ENCODE results near the gene BICDL2. TPM values are rescaled to one million over a fixed set of nuclear protein-coding genes. Genes with fewer than 3 reads are reported as not detected.

BICDL2 gene
- total and polyA plus RNA-seq, 2 of the 8 experiments (the other 6 are each of a cell fraction or from before 2014, with no cell fraction given) = 7.3 to 15.9 TPM

DNA sequence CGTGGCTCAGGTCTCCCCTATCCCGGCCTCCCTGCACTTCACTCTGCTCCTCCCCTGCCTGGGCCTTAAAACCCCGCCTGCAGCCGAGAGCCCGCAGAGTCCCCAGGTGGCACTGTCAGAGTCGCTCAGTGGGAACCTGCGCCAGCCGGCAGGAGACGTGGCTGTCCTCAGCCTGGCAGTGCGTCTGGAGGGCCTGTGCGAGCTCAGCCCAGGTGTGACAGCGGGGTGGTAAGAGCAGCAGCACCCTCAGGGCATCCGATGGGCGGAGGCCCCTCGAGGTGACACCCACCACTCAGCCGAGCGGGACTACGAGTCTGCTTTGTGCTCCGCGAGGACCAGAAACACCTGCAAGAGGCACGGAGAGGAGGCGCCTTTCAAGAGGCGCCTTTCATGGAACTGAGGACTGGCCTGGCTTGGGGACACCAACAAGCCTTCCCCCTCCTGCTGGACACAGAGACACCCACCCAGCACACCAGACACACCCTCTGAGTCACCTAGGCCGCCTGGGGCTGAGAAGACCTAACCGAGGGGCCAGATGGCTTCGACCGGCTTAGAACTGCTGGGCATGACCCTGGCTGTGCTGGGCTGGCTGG, 23.8 kb downstream of the BICDL2 start, which contains the start of gene CLDN9 (continued):
- TF ChIP-seq SIX5 (IDR thresholded peaks at IDR 0.05; ENCODE audit: low read depth, low read length) (no peak), KDM1A (IDR thresholded peaks at IDR 0.05; ENCODE audit: borderline replicate concordance, low read length) (no peak), BCL11A (IDR thresholded peaks at IDR 0.05; ENCODE audit: low read depth in 2 of 2, low read length in 2 of 2) (no peak), POLR2A (IDR thresholded peaks at IDR 0.05; ENCODE audit: control extremely low read depth in 1 of 2, low read depth in 2 of 2, low read length in 2 of 2) (no peak)
- TF ChIP-seq, protein P1, sequence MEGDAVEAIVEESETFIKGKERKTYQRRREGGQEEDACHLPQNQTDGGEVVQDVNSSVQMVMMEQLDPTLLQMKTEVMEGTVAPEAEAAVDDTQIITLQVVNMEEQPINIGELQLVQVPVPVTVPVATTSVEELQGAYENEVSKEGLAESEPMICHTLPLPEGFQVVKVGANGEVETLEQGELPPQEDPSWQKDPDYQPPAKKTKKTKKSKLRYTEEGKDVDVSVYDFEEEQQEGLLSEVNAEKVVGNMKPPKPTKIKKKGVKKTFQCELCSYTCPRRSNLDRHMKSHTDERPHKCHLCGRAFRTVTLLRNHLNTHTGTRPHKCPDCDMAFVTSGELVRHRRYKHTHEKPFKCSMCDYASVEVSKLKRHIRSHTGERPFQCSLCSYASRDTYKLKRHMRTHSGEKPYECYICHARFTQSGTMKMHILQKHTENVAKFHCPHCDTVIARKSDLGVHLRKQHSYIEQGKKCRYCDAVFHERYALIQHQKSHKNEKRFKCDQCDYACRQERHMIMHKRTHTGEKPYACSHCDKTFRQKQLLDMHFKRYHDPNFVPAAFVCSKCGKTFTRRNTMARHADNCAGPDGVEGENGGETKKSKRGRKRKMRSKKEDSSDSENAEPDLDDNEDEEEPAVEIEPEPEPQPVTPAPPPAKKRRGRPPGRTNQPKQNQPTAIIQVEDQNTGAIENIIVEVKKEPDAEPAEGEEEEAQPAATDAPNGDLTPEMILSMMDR (IDR thresholded peaks at IDR 0.05; ENCODE audit: control extremely low read depth in 1 of 3, insufficient read depth in 1 of 3, low read depth in 1 of 3, low read length in 3 of 3) = no peak

All from H1 (cell line).